Activated naive CD4-positive, alpha-beta T cell treated with anti-CD3 and anti-CD28 coated beads for 36 hours (primary cell): ENCODE measurements around the gene CTU1. TPM values are rescaled to one million over a fixed set of nuclear protein-coding genes. Genes with fewer than 3 reads are reported as not detected.

Experiments used
- CTCF ChIA-PET: fragments of 350-600 bp; sonication (Branson Sonifier 250); formaldehyde crosslinking; loops from one replicate; lab custom pipeline; 2021; ENCODE audit warnings: antibody characterized with exemption; lab: Charles Lee
- DNase-seq: peaks from one replicate; pipeline ENCODE4 v3.0.0-alpha.2; 2020
- H3K27ac Mint-ChIP-seq: one replicate; pipeline ENCODE4 v1.8.0; 2021; ENCODE audit warnings: mild to moderate bottlenecking, mixed read lengths
- H3K27me3 Mint-ChIP-seq: one replicate; pipeline ENCODE4 v1.8.0; 2021; ENCODE audit warnings: low read depth, mixed read lengths
- H3K36me3 Mint-ChIP-seq: one replicate; pipeline ENCODE4 v1.8.0; 2021; ENCODE audit warnings: low read depth, mixed read lengths
- H3K4me1 Mint-ChIP-seq: one replicate; pipeline ENCODE4 v1.8.0; 2021; ENCODE audit warnings: low read depth, mixed read lengths
- H3K4me3 Mint-ChIP-seq: one replicate; pipeline ENCODE4 v1.8.0; 2021; ENCODE audit warnings: mild to moderate bottlenecking, moderate library complexity, mixed read lengths
- H3K9me3 Mint-ChIP-seq: one replicate; pipeline ENCODE4 v1.8.0; 2021; ENCODE audit warnings: mixed read lengths
- intact Hi-C: fragments of 100-400 bp; cut with micrococcal nuclease; formaldehyde crosslinking; loops from one replicate; pipeline ENCODE4 v1.15.1; 2023
- total RNA-seq, 2 experiments: library from RNA; stranded (reverse); gene quantifications; one replicate each; pipeline ENCODE4 v1.2.3, GENCODE V29; 2021

Gene CTU1
- total RNA-seq, 2 experiments from 2014 or later, result 9.2 to 9.9 TPM

DNA sequence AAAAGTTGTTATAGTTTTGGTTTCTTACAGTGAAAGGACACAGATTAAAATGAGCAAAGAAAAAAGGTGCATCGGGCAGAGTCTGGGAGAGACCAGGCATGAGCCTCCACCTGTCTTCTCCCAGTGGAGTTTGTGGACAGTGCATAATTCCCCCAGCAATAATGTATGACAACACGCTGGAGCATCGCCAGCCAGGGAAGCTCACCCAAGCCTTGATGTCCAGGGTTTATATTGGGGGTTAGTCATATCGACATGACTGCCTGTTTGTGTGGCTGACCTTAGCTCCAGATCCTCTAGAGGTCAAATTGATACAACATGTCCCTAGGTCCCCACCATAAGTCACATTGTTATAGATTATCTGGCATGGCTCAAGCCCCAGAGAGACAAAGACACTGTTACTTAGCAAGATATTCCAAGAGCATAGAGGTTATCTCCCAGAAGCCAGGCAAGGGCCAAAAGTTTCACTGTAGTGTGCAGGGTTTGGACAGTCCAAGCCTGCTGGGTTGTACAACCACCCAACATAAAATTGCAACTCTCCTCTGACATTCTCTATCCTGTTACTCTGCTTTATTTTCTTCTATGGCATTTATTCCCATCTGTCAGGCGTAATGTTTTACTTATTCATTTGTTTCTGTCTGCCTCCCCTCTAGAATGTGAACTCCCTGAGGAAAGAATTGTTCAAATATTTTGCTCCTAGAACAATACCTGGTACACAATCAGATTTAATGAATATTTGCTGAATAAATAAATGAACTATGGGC lies 37.7 kb downstream of the CTU1 start:
- peaks cover 3% of the 10 kb centered on the region for H3K4me1 Mint-ChIP-seq
- H3K4me3 Mint-ChIP-seq, result no peak overlapping the region
- DNase-seq, result no peak
- intact Hi-C loops, result no loop called here
- no peak overlapping the region for H3K27ac Mint-ChIP-seq
- no peaks in the 10 kb centered on the region for H3K36me3 Mint-ChIP-seq
- H3K9me3 Mint-ChIP-seq, result peaks cover 6% of the 10 kb centered on the region
- CTCF ChIA-PET, result no interaction called here
- peaks cover 22% of the 10 kb centered on the region for H3K27me3 Mint-ChIP-seq

- no peak for DNase-seq
- intact Hi-C loops, result no loop called here
- no peak overlapping the region for H3K27ac Mint-ChIP-seq
- no peak overlapping the region for H3K4me3 Mint-ChIP-seq
- H3K4me1 Mint-ChIP-seq, result peaks cover 3% of the 10 kb centered on the region
- H3K27me3 Mint-ChIP-seq, result peaks cover 28% of the 10 kb centered on the region
- no peaks in the 10 kb centered on the region for H3K9me3 Mint-ChIP-seq
- H3K36me3 Mint-ChIP-seq, result no peaks in the 10 kb centered on the region
- CTCF ChIA-PET, result interaction anchor here (0.7 to 0.9 kb wide), 2 partner anchors 53 to 92 kb away, joined by 3 read pairs; no protein-coding TSS in a partner anchor
These were observed 41.6 kb downstream of the CTU1 start for GRCh38 chr19:51066393-51067186.

DNA sequence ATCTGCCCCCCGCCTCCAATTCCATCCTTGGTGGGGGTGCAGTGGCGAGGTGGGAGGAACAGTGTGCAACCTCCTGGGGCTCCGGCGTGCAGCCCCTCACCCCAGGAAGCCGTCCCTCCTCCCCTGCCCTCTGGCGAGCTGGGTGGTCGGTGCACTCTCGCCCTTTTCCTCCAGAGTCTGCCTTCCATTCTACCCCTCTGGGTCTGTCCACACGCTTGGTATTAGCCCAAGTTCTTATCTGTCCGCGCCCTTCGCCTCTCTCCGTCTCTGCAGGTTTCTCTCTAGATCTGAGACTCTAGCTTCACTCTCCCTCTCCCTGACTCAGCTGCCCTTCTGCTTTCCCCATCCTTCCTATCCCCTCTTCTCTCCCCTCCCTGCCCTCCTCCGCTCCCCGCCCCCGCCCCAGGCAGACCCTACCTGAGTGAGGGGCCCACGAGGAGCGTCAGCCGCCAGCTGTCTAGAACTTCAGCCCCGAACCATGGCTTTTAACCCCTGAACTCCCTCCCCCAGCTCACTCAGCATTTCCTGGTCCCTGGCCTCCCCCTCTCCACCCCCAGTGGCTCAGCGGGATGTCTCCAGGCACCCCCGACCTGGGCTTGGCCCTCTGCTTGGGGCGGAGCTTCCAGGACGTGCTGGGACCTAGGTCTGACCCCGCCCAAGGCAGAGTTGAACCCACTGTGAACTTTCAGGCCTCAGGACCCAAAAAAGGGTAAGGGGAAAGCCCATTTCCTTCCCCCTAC lies 42.8 kb downstream of the CTU1 start:
- Mint-ChIP-seq H3K27ac (no peak overlapping the region), H3K4me3 (no peak overlapping the region), H3K27me3 (peaks cover 32% of the 10 kb centered on the region), H3K4me1 (peaks cover 3% of the 10 kb centered on the region), H3K9me3 (no peaks in the 10 kb centered on the region), H3K36me3 (no peaks in the 10 kb centered on the region)
- no peak for DNase-seq
- intact Hi-C loops, result no loop called here
- CTCF ChIA-PET, result no interaction called here

DNA sequence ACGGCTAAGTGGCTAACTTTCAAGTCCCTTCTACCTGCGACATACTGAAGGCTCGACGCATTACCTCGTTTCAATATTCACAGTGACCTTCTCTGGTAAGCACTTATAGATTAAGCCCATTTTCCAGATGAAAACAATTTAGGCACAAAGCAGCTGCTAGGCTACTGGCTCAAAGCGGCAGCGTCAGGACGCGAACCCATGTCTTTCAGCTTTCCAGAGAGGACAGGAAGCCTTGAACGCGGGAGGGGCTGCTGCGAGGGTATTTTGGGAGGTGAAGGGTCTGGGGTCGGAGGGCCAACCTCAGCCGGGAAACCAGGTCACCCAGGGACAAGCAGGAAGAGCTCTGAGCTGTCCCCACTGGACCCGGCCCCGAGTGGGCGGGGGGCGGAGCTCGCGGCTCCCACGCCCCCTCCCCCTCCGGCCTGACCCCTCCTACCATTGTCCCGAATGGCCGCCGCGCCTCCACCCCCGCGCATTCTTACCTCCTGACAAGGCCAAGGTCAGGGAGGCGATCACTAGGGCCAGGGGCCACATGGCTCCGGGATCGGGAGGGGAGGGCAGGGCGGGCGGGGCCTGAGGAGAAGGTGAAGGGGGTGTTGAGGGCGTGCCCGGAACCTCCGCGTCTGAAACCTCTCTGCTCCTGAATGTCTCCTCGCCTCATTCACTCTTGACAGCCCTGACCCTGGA lies 43.5 kb downstream of the CTU1 start, which contains the start of gene KLK13:
TSS of gene KLK13 (minus strand) at position 559 of the 687 bp plus-strand sequence. CDS start at position 534, 25 bp downstream.
- no peaks in the 10 kb centered on the region for H3K9me3 Mint-ChIP-seq
- H3K36me3 Mint-ChIP-seq, result no peaks in the 10 kb centered on the region
- CTCF ChIA-PET, result no interaction called here
- no peak for DNase-seq
- peaks cover 32% of the 10 kb centered on the region for H3K27me3 Mint-ChIP-seq
- intact Hi-C loops, result no loop called here
- no peak within 1 kb of the TSS for H3K27ac Mint-ChIP-seq
- H3K4me1 Mint-ChIP-seq, result peaks cover 3% of the 10 kb centered on the region
- no peak within 1 kb of the TSS for H3K4me3 Mint-ChIP-seq

DNA sequence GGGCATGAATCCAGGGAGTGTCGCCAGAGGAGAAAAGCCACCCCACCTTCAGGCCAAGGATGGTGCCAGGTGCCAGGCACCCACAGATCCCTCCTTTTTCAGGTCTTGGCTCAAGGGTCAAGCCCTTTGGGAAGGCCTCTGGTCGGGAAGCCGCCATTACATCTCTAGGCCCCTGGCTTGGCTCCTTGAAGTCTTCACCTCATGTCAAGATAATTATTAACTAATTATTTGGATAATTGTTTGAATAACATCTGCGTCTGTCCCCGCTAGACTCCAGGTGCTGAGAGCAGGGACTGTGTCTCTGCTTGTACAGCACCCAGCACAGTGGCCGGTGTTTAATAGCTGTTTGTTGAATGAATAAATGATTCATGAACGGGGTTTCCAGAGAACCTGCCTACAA lies 44.5 kb downstream of the CTU1 start:
- no peaks in the 10 kb centered on the region for H3K36me3 Mint-ChIP-seq
- DNase-seq, result no peak
- H3K4me3 Mint-ChIP-seq, result no peak overlapping the region
- H3K27me3 Mint-ChIP-seq, result peaks cover 32% of the 10 kb centered on the region
- H3K4me1 Mint-ChIP-seq, result peaks cover 3% of the 10 kb centered on the region
- intact Hi-C loops, result no loop called here
- CTCF ChIA-PET, result no interaction called here
- H3K27ac Mint-ChIP-seq, result no peak overlapping the region
- no peaks in the 10 kb centered on the region for H3K9me3 Mint-ChIP-seq

- H3K36me3 Mint-ChIP-seq, result no peaks in the 10 kb centered on the region
- H3K4me3 Mint-ChIP-seq, result no peak overlapping the region
- CTCF ChIA-PET, result interaction anchor here (0.5 kb wide), 1 partner anchor 1345 kb away, joined by 3 read pairs; no protein-coding TSS in a partner anchor
- peaks cover 22% of the 10 kb centered on the region for H3K27me3 Mint-ChIP-seq
- intact Hi-C loops, result no loop called here
- H3K4me1 Mint-ChIP-seq, result peaks cover 3% of the 10 kb centered on the region
- no peak for DNase-seq
- no peaks in the 10 kb centered on the region for H3K9me3 Mint-ChIP-seq
- H3K27ac Mint-ChIP-seq, result no peak overlapping the region
These were observed 47.2 kb downstream of the CTU1 start for GRCh38 chr19:51060973-51061372.

DNA sequence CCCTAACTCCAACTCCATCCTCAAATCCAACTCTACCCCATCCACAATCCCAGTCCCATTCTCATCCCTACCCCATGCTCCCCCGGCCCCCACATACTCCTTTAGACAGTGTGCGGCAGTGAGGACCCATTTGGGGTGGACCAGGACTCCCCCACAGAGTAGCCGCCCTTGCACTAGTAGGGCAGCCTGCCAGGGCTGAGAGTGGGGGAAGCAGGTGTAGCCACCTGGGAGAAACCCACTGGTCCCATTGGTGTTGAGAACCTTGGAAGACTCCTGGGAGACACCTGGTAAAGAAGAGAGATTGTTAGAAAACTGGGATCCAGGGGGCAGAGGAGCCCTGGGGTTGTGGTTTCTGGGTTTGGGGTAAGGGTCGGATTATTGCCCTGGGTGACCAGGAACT lies 47.9 kb downstream of the CTU1 start:
- H3K27ac Mint-ChIP-seq, result no peak overlapping the region

DNA sequence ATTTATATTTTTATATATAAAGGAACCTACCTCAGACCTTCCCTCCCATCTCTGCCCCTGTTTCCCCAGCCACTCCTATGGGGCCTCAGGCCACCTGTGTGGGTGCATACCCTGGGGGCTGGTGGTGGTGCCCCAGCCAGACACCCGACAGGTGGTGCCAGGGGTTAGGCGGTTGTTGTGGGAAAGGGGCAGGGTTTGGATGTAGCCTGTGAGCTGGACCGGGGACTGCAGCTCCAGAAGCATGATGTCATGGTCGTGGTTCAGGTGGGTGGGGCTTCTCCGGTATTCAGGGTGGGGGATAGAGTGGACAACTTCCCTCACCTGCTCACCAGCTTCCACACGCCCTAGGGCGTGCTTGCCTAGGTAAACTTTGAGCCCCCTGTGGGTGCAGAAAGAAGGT lies 48.5 kb downstream of the CTU1 start:
- CTCF ChIA-PET, result interaction anchor here (0.8 kb wide), 1 partner anchor 37 kb away, joined by 3 read pairs; no protein-coding TSS in a partner anchor
- DNase-seq, result no peak
- Mint-ChIP-seq H3K9me3 (no peaks in the 10 kb centered on the region), H3K4me1 (no peaks in the 10 kb centered on the region), H3K27ac (no peak overlapping the region), H3K4me3 (no peak overlapping the region), H3K27me3 (peaks cover 26% of the 10 kb centered on the region), H3K36me3 (no peaks in the 10 kb centered on the region)
- intact Hi-C loops, result no loop called here

More for the DNA sequence above, 47.9 kb downstream of the CTU1 start:
- Mint-ChIP-seq H3K4me1 (no peaks in the 10 kb centered on the region), H3K27me3 (peaks cover 23% of the 10 kb centered on the region), H3K36me3 (no peaks in the 10 kb centered on the region), H3K9me3 (no peaks in the 10 kb centered on the region), H3K4me3 (no peak overlapping the region)
- no peak for DNase-seq
- intact Hi-C loops, result no loop called here
- CTCF ChIA-PET, result no interaction called here

- H3K36me3 Mint-ChIP-seq, result no peaks in the 10 kb centered on the region
- no peaks in the 10 kb centered on the region for H3K9me3 Mint-ChIP-seq
- no peak overlapping the region for H3K4me3 Mint-ChIP-seq
- H3K27me3 Mint-ChIP-seq, result peaks cover 22% of the 10 kb centered on the region
- DNase-seq, result no peak
- intact Hi-C loops, result no loop called here
- H3K4me1 Mint-ChIP-seq, result no peaks in the 10 kb centered on the region
- CTCF ChIA-PET, result no interaction called here
- no peak overlapping the region for H3K27ac Mint-ChIP-seq
These were observed 52.3 kb downstream of the CTU1 start for GRCh38 chr19:51055866-51056265.
